ENCODE data around the gene XXYLT1. TPM values are rescaled to one million over a fixed set of nuclear protein-coding genes. Genes with fewer than 3 reads are reported as not detected.

XXYLT1 gene
- total RNA-seq, 1 donor from 2014 or later = 42.9 TPM

DNA sequence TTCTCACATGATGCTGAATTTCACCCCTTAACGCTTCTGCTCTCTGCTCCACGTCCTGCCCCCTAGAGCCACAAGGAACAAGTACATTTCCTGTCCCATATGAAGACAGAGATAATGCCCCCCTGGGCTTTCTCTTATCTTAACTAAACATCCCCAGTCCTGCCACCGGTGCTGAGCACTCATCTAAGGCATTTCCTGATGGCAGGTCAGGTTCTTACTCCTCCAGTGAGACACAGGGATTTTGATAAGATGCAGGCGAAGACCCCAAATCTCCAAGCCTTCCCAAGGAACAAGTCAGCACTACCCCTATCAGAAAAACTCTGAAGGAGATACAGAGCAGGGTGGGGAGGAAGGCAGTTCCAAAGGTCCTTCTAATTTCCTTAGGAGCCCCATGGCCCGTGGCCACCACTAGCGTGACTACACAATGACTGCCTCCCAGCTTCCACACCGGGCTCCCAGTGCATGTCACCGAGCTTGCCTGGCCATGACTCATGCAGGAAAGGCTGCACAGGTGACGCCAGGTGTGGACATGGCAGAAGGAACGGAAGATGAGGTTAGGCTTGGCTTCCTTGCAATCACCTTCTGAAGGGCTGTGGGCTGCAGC lies 152.9 kb downstream of the XXYLT1 start:
- Mint-ChIP-seq H3K9me3 (no peaks in the 10 kb centered on the region), H3K4me1 (peaks cover 17% of the 10 kb centered on the region), H3K27me3 (ENCODE audit: low read depth) (no peaks in the 10 kb centered on the region), H3K4me3 (no peak overlapping the region), H3K36me3 (no peaks in the 10 kb centered on the region), H3K27ac (peak overlapping the region; percentile 27)
- TF ChIP-seq, protein P1, sequence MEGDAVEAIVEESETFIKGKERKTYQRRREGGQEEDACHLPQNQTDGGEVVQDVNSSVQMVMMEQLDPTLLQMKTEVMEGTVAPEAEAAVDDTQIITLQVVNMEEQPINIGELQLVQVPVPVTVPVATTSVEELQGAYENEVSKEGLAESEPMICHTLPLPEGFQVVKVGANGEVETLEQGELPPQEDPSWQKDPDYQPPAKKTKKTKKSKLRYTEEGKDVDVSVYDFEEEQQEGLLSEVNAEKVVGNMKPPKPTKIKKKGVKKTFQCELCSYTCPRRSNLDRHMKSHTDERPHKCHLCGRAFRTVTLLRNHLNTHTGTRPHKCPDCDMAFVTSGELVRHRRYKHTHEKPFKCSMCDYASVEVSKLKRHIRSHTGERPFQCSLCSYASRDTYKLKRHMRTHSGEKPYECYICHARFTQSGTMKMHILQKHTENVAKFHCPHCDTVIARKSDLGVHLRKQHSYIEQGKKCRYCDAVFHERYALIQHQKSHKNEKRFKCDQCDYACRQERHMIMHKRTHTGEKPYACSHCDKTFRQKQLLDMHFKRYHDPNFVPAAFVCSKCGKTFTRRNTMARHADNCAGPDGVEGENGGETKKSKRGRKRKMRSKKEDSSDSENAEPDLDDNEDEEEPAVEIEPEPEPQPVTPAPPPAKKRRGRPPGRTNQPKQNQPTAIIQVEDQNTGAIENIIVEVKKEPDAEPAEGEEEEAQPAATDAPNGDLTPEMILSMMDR (IDR thresholded peaks at IDR 0.05; ENCODE audit: unreplicated experiment) = no peak
- no peak for DNase-seq (ENCODE audit: low spot score in 2 of 2, unreplicated experiment in 2 of 2)

DNA sequence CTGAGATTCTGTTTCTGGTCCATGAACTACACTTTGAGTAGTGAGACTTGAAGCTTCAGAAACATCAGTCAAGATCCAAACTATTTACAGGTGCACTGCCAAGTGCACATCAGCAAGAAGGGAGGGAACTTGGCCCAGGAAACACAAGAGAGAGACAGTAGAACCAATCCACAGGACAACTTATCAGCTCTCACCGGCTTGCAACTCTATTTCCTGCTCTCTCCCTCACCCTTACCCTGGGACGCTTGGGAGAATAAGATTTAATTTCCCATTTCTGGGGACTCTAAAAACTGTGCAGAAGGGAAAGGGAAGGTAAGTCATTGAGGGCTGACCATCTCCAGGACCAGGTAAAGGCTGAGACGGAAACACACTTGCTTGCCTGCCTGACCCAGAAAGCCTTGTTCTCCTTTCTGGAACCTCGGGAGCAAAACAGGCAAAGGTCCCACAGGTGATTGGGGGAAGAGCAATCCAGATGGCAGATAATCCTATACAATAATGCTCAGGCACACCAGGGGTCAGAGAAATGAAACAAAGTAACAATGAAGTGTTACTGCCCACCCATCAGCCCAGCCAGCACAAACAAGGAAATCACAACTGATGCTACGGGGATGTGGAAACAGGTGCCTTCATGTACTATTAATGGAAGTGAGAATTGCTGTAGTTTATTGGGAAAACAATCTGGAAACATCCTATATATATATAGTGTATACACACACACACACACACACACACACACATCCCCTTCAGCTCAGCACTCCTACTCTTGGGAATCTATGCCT lies 154.4 kb downstream of the XXYLT1 start:
- no peaks in the 10 kb centered on the region for H3K36me3 Mint-ChIP-seq
- TF ChIP-seq, protein P1 (IDR thresholded peaks at IDR 0.05; ENCODE audit: unreplicated experiment) = no peak
- H3K4me3 Mint-ChIP-seq = no peak overlapping the region
- no peaks in the 10 kb centered on the region for H3K27me3 Mint-ChIP-seq (ENCODE audit: low read depth)
- H3K9me3 Mint-ChIP-seq = no peaks in the 10 kb centered on the region
- peak overlapping the region; percentile 21 for H3K27ac Mint-ChIP-seq
- DNase-seq (ENCODE audit: low spot score in 2 of 2, unreplicated experiment in 2 of 2) = no peak
- peaks cover 15% of the 10 kb centered on the region for H3K4me1 Mint-ChIP-seq

DNA sequence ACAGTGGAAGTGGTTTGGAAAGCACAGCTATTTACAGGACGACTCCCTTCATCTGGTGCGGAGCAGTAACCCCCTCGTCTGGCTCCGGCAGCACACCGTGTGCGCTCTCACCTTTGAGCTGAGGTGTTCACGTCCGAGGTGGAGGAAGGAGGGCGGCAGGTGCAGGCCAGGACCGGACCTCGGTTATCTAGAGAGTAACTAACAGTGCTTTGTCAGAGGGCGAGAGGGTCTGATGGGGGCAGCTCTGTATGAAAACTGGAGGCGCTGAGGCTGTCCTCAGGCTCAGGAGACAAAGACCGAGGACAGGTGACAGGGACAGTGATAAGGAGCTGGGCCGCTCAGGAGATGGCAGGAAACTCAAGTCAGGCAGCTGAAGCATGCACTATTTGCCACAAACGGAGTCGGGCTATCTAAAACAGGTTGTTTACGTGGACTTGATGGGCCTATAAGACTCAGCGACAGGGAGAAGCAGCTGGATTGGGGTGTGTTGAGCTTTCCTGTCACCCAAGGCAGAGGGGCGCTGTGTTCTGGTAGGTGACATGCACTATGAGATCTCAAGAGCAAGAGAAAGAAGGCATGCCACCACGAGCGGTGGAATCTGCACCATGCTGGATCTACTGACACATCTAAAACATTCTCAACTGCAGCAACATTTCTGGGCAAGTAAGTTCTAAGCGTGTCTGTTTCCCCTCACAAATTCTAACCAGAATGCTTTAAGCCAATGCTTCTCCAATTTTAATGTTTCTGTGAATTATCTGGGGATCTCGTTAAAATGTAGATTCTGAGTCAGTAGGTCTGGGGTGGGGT lies 155.2 kb downstream of the XXYLT1 start:
- peaks cover 15% of the 10 kb centered on the region for H3K4me1 Mint-ChIP-seq
- TF ChIP-seq, protein P1 (IDR thresholded peaks at IDR 0.05; ENCODE audit: unreplicated experiment) = no peak
- DNase-seq (ENCODE audit: low spot score in 2 of 2, unreplicated experiment in 2 of 2) = no peak
- no peaks in the 10 kb centered on the region for H3K36me3 Mint-ChIP-seq
- H3K4me3 Mint-ChIP-seq = no peak overlapping the region
- H3K27ac Mint-ChIP-seq = no peak overlapping the region
- H3K9me3 Mint-ChIP-seq = no peaks in the 10 kb centered on the region
- H3K27me3 Mint-ChIP-seq (ENCODE audit: low read depth) = no peaks in the 10 kb centered on the region

DNA sequence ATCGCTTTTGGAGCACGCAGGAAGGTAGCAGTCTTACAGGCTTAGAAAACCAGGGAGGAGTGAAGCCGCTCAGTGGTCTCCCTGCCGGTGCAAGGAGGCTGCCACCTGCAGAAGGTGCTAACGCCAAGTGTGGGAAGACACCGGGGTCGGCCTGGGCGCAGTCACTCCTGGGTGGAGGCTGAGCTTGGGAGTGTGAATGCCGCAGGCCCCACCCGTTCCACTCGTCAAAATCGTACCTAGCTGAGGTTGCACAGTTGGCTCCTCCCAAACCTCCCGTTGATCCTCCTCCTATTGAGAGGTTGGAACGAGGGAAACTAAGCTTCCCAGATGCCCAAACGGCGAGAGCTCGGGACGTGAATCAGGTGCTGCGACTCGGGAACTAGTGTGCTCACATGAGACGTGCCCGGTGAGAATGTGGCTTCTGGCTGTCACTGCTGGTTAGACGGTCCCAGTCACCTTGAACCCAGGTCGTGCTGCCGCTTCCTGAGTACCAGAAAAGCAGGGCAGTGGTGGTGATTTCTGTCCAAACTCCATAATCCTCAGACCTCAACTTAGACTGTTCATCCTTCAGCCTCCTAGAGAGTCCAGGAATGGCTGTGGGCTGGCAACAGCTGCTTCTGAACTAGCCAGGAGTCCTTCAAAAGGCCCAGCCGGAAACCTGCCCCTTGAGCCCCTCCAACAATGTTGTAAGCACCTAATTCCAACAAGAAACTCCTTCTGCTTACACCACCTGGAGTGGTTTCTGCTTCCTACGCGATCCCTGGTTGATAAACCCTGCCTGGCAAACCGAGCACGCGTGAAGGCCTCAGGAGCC lies 156.0 kb downstream of the XXYLT1 start:
- DNase-seq (ENCODE audit: low spot score in 2 of 2, unreplicated experiment in 2 of 2) = no peak
- Mint-ChIP-seq H3K9me3 (no peaks in the 10 kb centered on the region), H3K27me3 (ENCODE audit: low read depth) (no peaks in the 10 kb centered on the region), H3K4me1 (peaks cover 14% of the 10 kb centered on the region), H3K4me3 (no peak overlapping the region), H3K36me3 (no peaks in the 10 kb centered on the region), H3K27ac (no peak overlapping the region)
- TF ChIP-seq, protein P1 (IDR thresholded peaks at IDR 0.05; ENCODE audit: unreplicated experiment) = no peak
